DMS114 treated with DMSO at 0.1 percent for 48 hours (cell line): Measurements from ENCODE around the gene PLN.

Experiments used
- DNase-seq: peaks from one replicate; lab custom pipeline; 2025; ENCODE audit not compliant: unreplicated experiment; lab: John Stamatoyannopoulos, UW

Gene PLN

DNA sequence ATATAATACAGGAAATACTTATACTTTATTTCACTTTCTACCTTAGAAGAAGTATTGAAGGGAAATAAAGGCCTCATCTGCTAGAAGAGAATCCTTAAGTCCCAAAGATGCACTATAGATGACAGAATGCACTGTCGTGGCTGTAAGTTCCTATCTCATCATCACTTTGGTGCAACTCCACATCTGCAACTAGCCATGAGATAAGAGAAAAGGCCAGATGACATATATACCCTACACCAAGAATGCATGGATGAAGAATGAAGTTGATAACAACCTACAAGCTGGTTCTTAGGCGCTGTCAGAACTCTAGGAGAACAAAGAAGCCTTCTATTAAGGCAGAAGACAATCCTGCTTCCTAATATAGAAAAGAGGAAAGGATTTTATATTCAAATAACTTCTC, 11.6 kb upstream of the PLN start:
- no peak for DNase-seq

DNA sequence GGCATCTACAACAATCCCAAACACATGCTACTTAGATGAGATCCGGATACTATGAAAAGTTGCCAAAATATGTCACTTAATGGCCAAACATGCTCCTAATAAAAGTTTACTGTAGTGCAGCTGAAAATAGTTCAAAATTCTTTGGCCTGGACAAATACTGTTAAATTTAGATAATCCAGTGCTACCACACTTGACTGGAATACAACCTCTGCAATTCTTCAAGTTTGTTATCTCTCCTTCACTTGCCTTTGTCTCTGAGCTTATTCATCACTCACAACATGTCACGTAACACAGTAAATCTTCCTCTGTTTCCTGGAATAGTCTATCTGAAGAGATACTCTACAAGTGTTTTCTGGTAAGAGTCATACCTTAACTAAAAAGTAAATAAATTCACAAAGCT, 10.5 kb upstream of the PLN start:
- no peak for DNase-seq

DNA sequence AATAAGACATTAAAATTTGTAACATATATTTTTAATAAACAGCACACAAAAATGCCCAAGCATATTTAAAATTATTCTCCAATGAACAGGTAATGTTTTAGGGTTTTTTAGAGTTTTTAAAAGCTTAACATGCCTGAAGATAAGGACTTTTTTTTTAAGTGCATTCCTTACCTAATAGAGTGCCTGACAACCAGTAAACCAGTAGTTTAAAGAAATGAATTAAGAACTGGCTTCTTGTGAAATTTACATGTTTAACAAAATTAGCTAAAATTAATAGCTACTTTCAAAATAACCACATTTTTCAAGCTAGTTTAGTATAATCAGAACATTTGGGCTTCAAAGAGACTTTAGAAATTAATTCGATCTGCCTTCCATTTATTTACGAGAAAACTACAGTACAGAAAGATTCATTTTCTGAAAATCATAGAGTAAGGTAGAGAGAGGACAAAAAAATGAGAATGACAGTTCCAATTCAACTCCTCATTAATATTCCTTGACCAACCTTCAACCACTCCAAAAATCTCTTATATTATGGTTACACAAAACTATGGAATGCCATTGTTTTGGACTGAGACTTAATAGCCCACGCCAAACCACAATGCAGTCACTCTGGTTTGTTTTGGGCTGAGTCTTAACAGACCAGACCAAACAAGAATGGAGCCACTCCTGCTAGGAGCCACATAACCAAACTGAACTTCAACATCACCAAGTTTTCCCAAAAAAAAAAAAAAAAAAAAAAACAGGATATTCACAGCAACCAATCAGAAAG, 5.7 kb upstream of the PLN start:
- DNase-seq, result no peak

GRCh38 chr6:118544105-118544504, 4.0 kb upstream of the PLN start:
- no peak for DNase-seq

GRCh38 chr6:118546164-118546879, 1.8 kb upstream of the PLN start:
- no peak for DNase-seq

- DNase-seq, result no peak
Observed at GRCh38 chr6:118546880-118547218, 1.2 kb upstream of the PLN start.

- DNase-seq, result no peak
Observed at GRCh38 chr6:118548613-118549012, 517 bp downstream of the PLN start.

- peak; percentile 67 for DNase-seq
Observed at GRCh38 chr6:118551063-118552053, 3.3 kb downstream of the PLN start.

DNA sequence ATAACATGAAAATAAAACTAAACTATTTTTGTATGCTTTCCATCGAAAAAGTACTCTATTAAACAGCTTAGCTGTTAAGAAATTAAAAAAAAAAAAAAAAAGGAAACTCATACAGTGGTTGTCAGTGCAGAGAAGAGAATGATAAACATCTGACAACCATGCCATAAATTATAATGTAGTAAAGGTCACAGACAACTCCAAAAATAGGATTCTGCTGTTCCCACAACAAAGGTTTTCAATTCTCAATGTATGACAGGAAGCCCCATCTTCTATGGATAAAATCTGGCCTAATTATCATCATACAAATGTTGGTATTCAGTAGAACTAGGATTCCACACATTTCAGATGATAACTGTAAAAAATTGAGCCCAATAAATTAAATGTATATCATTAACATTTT, 5.0 kb downstream of the PLN start:
- DNase-seq, result no peak

DNA sequence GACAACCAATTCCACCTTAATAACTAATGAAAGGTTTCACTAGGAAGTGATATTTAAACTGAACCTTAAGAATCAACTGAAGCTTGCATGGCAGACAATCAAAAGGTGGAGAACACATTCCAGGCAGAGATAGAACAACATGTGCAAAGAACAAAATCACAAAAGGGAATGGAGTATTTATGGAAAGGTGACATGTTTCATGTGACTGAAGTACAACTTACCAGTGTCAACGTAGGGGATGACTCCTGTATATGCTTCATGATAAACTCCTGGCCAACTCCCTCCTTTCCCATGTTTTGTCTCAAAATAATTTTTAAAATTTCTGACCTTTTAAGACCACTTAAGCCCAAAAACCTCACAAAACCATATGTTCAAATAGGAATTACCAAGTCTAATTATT, 6.6 kb downstream of the PLN start:
- no peak for DNase-seq

- DNase-seq, result no peak
Observed at GRCh38 chr6:118558464-118559217, 10.5 kb downstream of the PLN start.

DNA sequence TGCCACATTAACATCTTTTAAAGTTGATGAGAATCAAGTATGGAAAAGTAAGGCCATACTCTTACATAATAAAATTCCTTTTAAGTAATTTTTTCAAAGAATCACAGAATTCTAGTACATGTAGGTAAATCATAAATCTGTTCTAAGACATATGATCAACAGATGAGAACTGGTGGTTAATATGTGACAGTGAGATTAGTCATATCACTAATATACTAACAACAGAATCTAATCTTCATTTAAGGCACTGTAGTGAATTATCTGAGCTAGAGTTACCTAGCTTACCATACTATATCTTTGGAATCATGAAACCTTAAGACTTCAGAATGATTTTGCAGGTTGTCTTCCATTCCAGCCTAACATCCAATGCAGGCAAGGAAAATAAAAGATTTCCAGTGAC, 11.6 kb downstream of the PLN start:
- DNase-seq, result no peak

DNA sequence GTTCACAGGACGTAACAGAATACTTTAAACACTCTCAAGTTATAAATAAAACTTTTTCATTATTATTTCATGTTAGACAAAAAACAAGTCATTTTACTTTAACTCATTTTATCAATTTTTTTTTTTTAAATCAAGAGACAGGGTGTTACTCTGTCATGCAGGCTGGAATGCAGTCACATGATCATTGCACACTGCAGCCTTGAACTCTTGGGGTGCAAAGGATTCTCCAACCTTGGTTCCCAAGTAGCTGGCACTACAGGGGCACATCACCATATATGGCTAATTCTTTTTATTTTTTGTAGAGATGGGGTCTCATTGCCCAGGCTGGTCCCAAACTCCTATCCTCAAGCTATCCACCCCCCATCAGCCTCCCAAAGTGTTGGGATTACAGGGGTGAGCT, 14.2 kb downstream of the PLN start:
- DNase-seq, result no peak

DNA sequence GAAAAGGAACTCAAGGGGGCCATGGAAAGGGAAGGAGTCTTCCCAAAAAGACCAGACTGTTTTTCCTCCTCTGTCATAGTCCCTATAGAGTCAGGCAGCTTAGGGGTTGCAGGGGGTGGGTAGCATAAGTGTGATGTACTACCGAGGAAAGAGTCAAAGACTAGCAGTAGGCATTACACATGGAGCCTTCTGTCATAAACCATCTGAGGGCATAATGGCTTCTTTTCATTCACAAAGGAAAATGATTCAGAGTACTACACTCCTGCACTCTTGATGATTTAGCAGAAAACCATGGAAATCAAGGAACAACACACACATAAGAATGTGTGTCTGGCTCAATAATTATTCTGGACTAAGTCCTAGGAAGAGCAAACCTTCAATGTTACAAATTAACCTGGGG, 14.9 kb downstream of the PLN start:
- no peak for DNase-seq

- peak; percentile 13 for DNase-seq
Observed at GRCh38 chr6:118565311-118565960, 17.3 kb downstream of the PLN start.

- DNase-seq, result no peak
Observed at GRCh38 chr6:118567974-118568373, 19.9 kb downstream of the PLN start.

DNA sequence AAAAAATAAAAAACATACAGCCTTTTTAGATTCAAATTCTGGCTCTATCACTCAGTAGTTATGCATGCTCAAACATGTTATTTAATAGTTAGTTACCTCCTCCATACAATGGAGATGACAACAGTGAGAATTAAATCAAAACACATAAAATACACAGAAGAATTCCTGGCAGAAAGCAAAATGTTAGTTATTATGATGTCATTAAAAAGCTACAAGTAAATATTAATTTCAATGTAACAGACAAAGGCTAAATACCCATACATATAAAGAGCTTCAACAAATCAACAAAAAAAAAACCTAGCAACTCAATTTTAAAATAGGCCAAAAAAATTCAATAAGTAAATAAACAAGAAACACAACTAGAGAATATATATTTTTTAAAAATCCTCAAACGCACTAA, 21.4 kb downstream of the PLN start:
- DNase-seq, result no peak

GRCh38 chr6:118571121-118571520, 23.0 kb downstream of the PLN start:
- DNase-seq, result no peak

DNA sequence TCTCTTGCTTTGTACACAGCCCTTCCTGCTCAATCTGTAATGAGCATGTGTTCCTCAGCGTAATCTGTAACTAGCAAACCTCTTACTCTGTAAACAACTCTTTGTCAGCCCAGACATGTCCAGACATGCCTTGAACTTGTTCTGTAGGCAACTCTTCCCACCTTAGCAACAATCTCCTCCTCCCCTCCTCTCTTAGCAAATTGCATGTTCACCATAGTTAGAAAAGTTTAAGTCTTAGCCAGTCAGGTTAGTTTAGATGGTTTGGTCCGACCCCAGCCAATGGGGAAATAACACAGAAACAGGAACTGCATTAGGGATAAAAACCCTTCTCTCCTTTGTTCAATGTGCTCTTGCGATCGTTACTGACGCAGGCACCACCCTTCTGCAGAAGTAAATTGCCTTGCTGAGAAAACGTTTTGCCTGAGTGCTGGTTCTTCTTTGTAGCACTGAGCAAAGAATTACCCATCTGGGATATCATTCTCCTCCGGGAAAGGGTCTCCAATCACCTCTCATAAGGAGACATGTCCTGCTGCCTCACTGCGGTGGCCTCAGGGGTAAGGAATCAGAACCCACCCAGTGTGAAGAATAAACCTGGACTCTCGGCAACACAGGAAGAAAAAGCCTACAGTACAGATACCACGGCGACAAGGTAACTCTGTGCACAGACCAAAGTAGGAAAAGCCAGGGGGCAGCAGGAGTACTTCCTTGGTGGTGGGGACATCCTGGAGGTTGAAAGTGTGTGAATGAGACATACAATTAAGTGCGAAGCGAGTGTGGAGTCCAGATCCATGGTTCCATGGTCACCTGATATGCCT, 26.2 kb downstream of the PLN start:
- DNase-seq, result no peak

DNA sequence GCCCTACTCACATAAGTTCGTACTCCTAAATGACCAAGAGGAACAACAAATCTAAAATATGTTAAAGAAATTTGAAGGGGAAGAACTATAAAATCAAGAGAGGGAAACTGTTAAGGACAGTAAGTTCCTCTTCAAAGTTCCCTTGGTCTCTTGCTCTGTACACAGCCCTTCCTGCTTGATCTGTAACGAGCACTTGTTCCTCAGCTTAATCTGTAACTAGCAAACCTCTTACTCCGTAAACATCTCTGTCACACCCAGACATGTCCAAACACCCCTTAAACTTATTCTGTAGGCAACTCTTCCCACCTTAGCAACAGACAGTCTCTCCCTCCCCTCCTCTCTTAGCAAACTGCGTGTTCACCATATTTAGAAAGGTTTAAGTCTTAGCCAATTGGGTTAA, 29.9 kb downstream of the PLN start:
- DNase-seq, result no peak
